Activated T-helper 2 cell treated with anti-CD3 and anti-CD28 coated beads, Interferon-gamma antibody, Interleukin-2, Interleukin-4, amounts not matched to agents 10 μg/mL and 5 μg/mL and 100 μg/mL, durations not matched to agents 14 hours and 24 hours and 36 hours (primary cell): ENCODE measurements around the gene HRAS. TPM values are rescaled to one million over a fixed set of nuclear protein-coding genes. Genes with fewer than 3 reads are reported as not detected.

Experiments
- DNase-seq: peaks from one replicate; pipeline ENCODE4 v3.0.0; 2021; ENCODE audit warnings: low spot score
- H3K27ac Mint-ChIP-seq: one replicate; pipeline ENCODE4 v1.8.0; 2021; ENCODE audit warnings: mixed read lengths
- H3K27me3 Mint-ChIP-seq: one replicate; pipeline ENCODE4 v1.8.0; 2021; ENCODE audit warnings: low read depth, mixed read lengths
- H3K36me3 Mint-ChIP-seq: one replicate; pipeline ENCODE4 v1.8.0; 2021; ENCODE audit warnings: low read depth, mixed read lengths
- H3K4me1 Mint-ChIP-seq: one replicate; pipeline ENCODE4 v1.8.0; 2021; ENCODE audit warnings: low read depth, mixed read lengths
- H3K4me3 Mint-ChIP-seq: one replicate; pipeline ENCODE4 v1.8.0; 2021; ENCODE audit warnings: low read depth, mild to moderate bottlenecking, moderate library complexity, mixed read lengths
- H3K9me3 Mint-ChIP-seq: one replicate; pipeline ENCODE4 v1.8.0; 2021; ENCODE audit warnings: mixed read lengths
- intact Hi-C: fragments of 100-400 bp; cut with micrococcal nuclease; formaldehyde crosslinking; loops from one replicate; pipeline ENCODE4 v1.15.1; 2023
- total RNA-seq: library from RNA; stranded (reverse); gene quantifications from 2 replicates; pipeline ENCODE4 v1.2.3, GENCODE V29; 2022

Gene HRAS
- 70.5 and 71.5 TPM in 2 replicates for total RNA-seq

- Mint-ChIP-seq H3K36me3 (peaks cover 8% of the 10 kb centered on the region), H3K27ac (peak within 1 kb of the TSS; percentile 82), H3K4me3 (peak within 1 kb of the TSS; percentile 89), H3K4me1 (peaks cover 2% of the 10 kb centered on the region), H3K27me3 (no peaks in the 10 kb centered on the region), H3K9me3 (no peaks in the 10 kb centered on the region)
- intact Hi-C loops = loop anchor here (1.0 to 5.0 kb wide), 5 partner anchors 17 to 187 kb away; partner anchors contain the start of genes LMNTD2 and RASSF7
- DNase-seq = peak; percentile 94
Observed at GRCh38 chr11:535519-536454, at the start of gene HRAS. Gene HRAS (minus strand): TSS chr11:535576.

- Mint-ChIP-seq H3K4me1 (peaks cover 24% of the 10 kb centered on the region), H3K9me3 (no peaks in the 10 kb centered on the region), H3K36me3 (peaks cover 42% of the 10 kb centered on the region), H3K27me3 (no peaks in the 10 kb centered on the region), H3K27ac (no peak overlapping the region), H3K4me3 (no peak overlapping the region)
- DNase-seq = no peak
- intact Hi-C loops = no loop called here
Observed at GRCh38 chr11:584287-584686, 48.9 kb upstream of the HRAS start.

- Mint-ChIP-seq H3K27ac (no peak overlapping the region), H3K4me1 (peaks cover 23% of the 10 kb centered on the region), H3K4me3 (no peak overlapping the region), H3K36me3 (peaks cover 30% of the 10 kb centered on the region), H3K27me3 (no peaks in the 10 kb centered on the region), H3K9me3 (no peaks in the 10 kb centered on the region)
- no peak for DNase-seq
- intact Hi-C loops = no loop called here
Observed at GRCh38 chr11:581752-582151, 46.4 kb upstream of the HRAS start.

- Mint-ChIP-seq H3K9me3 (no peaks in the 10 kb centered on the region), H3K36me3 (peaks cover 30% of the 10 kb centered on the region), H3K27ac (no peak overlapping the region), H3K4me1 (peaks cover 21% of the 10 kb centered on the region), H3K4me3 (peak overlapping the region; percentile 3), H3K27me3 (no peaks in the 10 kb centered on the region)
- no peak for DNase-seq
- intact Hi-C loops = no loop called here
Observed at GRCh38 chr11:581342-581741, 46.0 kb upstream of the HRAS start.

DNA sequence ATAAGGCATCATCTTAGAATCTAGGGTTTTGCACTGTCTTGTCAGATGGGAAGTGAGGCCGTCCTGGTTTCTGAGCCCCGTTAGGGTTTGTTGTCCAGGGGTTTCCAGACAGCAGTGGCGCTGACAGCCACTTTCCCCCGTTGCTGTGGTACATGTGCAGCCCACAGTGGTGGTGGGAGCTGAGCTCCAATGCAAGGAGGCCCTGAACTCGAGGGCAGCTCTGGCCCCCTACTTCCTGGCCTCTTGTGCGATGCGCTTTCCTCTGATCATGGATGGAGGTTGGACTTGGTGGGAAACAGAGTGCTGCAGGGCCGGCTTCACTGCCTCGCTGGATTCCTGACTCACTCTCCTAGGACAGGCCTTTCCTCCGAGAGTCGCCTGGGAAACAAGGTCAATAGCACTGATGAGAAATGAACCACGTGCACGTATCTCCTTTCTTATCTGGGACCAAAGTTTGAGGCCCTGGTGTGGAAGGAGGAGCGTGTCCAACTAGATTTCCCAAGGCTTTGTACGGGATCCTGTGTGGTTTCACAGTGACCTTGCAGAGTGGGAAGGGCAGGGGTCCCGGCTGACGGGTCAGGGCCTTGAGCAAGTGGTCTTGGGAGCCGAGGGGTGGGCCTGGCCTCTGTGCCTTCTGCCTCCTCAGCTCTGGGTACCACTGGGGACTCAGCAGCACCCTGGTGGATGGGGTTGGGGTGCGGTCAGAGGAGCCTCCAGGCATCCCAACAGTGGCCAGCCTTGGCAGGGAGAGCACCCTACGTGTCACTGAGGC, 44.6 kb upstream of the HRAS start:
- H3K27me3 Mint-ChIP-seq = peaks cover 2% of the 10 kb centered on the region
- H3K9me3 Mint-ChIP-seq = no peaks in the 10 kb centered on the region
- H3K4me1 Mint-ChIP-seq = peaks cover 20% of the 10 kb centered on the region
- no peak for DNase-seq
- intact Hi-C loops = loop anchor here (5.0 kb wide), 1 partner anchor 32 kb away; no protein-coding TSS in a partner anchor
- no peak overlapping the region for H3K4me3 Mint-ChIP-seq
- no peak overlapping the region for H3K27ac Mint-ChIP-seq
- peaks cover 25% of the 10 kb centered on the region for H3K36me3 Mint-ChIP-seq

DNA sequence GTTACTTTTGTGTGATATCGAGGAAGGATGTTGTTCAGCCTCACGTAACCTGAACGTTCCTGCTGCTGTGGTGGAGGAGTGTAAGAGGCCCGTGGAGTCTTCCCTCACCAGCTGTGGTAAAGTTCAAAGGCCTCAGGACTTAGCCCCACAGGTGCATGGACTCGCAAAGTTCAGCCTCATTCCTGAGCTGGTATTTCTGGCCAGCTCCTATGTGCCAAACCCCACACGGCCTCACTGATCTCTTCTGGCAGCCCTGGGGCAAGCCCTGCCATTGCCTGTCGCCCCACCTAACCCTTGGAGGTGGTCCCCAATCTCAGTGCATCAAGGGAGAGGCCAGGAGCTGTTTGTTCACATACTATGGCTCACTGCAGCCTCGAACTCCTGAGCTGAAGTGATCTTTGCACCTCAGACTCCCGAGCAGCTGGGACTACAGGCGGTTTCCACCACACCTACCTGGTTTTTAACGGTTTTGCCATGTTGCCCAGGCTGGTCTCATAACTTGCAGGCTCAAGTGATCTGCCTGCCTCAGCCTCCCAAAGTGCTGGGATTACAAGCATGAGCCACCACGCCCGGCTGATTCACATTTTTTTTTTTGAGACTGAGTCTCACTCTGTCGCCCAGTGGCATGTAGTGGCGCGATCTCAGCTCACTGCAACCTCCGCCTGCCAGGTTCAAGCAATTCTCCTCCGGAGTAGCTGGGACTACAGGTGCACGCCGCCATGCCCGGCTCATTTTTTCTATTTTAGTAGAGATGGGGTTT, 43.1 kb upstream of the HRAS start:
- Mint-ChIP-seq H3K9me3 (no peaks in the 10 kb centered on the region), H3K36me3 (peaks cover 18% of the 10 kb centered on the region), H3K4me3 (peak overlapping the region; percentile 93), H3K27me3 (peaks cover 5% of the 10 kb centered on the region), H3K4me1 (peaks cover 30% of the 10 kb centered on the region), H3K27ac (no peak overlapping the region)
- intact Hi-C loops = loop anchor here (5.0 kb wide), 1 partner anchor 34 kb away; no protein-coding TSS in a partner anchor
- DNase-seq = no peak

GRCh38 chr11:577611-577894, 42.2 kb upstream of the HRAS start:
- H3K27ac Mint-ChIP-seq = peak overlapping the region; percentile 87

DNA sequence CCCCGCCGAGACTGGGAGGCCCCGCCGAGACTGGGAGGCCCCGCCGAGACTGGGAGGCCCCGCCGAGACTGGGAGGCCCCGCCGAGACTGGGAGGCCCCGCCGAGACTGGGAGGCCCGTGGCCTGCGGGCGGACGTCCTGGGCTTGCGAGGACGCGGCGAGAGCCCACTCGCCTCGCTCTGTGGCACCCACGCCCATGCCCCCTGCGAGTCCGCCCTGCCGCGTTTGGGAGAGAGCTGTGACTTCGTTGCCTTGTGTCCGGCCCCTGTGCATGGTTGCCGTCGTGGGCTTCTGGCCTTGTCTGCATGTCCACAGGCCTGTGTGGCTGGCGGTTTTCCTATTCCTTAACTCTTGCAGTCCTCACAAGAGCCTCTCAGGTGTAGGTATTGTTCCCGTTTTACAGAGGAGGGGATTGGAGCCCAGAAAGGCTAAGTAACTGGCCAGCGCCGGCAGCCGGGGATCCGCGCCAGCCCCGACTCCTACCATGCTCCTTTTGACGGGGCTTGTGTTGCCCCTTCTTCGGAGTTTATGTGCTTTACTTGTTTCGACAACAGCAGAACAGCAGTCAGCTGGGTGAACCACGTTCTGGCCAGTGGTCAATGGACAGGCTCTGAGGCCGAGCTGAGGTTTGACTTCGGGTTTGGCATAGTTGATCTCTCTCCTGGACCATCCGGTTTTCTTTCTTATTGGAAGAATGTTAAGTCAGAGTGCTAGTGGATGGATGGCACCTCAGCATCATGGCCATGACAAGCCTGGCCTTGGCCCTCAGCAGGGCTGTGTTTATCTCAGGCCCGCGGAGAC, 41.6 kb upstream of the HRAS start:
- Mint-ChIP-seq H3K4me3 (peak overlapping the region; percentile 93), H3K4me1 (peaks cover 31% of the 10 kb centered on the region), H3K9me3 (no peaks in the 10 kb centered on the region), H3K27ac (peak overlapping the region; percentile 87), H3K36me3 (peaks cover 16% of the 10 kb centered on the region), H3K27me3 (peaks cover 5% of the 10 kb centered on the region)
- no peak for DNase-seq
- intact Hi-C loops = loop anchor here (1.0 to 5.0 kb wide), 3 partner anchors 9 to 70 kb away; partner anchors contain the start of gene RNH1

More at GRCh38 chr11:577611-577894, 42.2 kb upstream of the HRAS start:
- H3K4me1 Mint-ChIP-seq = peaks cover 31% of the 10 kb centered on the region
- H3K27me3 Mint-ChIP-seq = peaks cover 5% of the 10 kb centered on the region
- H3K4me3 Mint-ChIP-seq = peak overlapping the region; percentile 93
- no peak for DNase-seq
- no peaks in the 10 kb centered on the region for H3K9me3 Mint-ChIP-seq
- H3K36me3 Mint-ChIP-seq = peaks cover 18% of the 10 kb centered on the region
- intact Hi-C loops = loop anchor here (5.0 kb wide), 1 partner anchor 35 kb away; no protein-coding TSS in a partner anchor

GRCh38 chr11:575996-576768, 40.8 kb upstream of the HRAS start, which contains the start of gene PHRF1:
Gene PHRF1 (plus strand): TSS chr11:576470. CDS start chr11:581513, 5,043 bp downstream.
- H3K4me1 Mint-ChIP-seq = peaks cover 31% of the 10 kb centered on the region
- DNase-seq = peak; percentile 93
- H3K27ac Mint-ChIP-seq = peak within 1 kb of the TSS; percentile 99
- peaks cover 9% of the 10 kb centered on the region for H3K36me3 Mint-ChIP-seq
- H3K4me3 Mint-ChIP-seq = peak within 1 kb of the TSS; percentile 98
- peaks cover 5% of the 10 kb centered on the region for H3K27me3 Mint-ChIP-seq
- H3K9me3 Mint-ChIP-seq = no peaks in the 10 kb centered on the region
- intact Hi-C loops = loop anchor here (1.0 to 5.0 kb wide), 3 partner anchors 8 to 69 kb away; partner anchors contain the start of gene RNH1

GRCh38 chr11:575313-575995, 40.1 kb upstream of the HRAS start:
- Mint-ChIP-seq H3K27me3 (peaks cover 5% of the 10 kb centered on the region), H3K4me1 (peaks cover 29% of the 10 kb centered on the region), H3K36me3 (peaks cover 6% of the 10 kb centered on the region), H3K27ac (no peak overlapping the region), H3K9me3 (no peaks in the 10 kb centered on the region), H3K4me3 (peak overlapping the region; percentile 86)
- no peak for DNase-seq
- intact Hi-C loops = loop anchor here (5.0 kb wide), 1 partner anchor 37 kb away; no protein-coding TSS in a partner anchor
